ENCODE results near the gene SAMD10.

- TF ChIP-seq ZNF202 (tag by site-specific recombination; IDR thresholded peaks at IDR 0.05; ENCODE audit: borderline replicate concordance): no peak
- TF ChIP-seq CTCF (tag by site-specific recombination; IDR thresholded peaks at IDR 0.05): no peak
- no peak for TF ChIP-seq ZFP41 (tag by site-specific recombination; IDR thresholded peaks at IDR 0.05; ENCODE audit: borderline replicate concordance)
- TF ChIP-seq BCL11A (tag by site-specific recombination; IDR thresholded peaks at IDR 0.05; ENCODE audit: low read depth): no peak
- no peak for TF ChIP-seq IKZF3 (tag by site-specific recombination; IDR thresholded peaks at IDR 0.05)
- no peak for TF ChIP-seq ZBTB17 (tag by site-specific recombination; IDR thresholded peaks at IDR 0.05)
Measured at GRCh38 chr20:63942969-63943807, 36.3 kb downstream of the SAMD10 start.
